Activated B cell treated with CpG ODN at 0.5 μM for 24 hours (primary cell): Measurements from ENCODE around the gene GDF9. TPM values are rescaled to one million over a fixed set of nuclear protein-coding genes. Genes with fewer than 3 reads are reported as not detected.
A peak's percentile ranks its signal among the peaks of the same experiment; 100 is the strongest.

ENCODE experiments used
- ATAC-seq: fragments of 200-7000 bp; cut with Tn5 transposase; one replicate; pipeline ENCODE4 v1.10.0; 2021; ENCODE audit warnings: low read depth, mild to moderate bottlenecking, moderate library complexity
- CTCF ChIA-PET: fragments of 350-600 bp; sonication (Branson Sonifier 250); formaldehyde crosslinking; loops from one replicate; lab custom pipeline; 2021; ENCODE audit warnings: antibody characterized with exemption; lab: Charles Lee
- POLR2A ChIA-PET: fragments of 350-600 bp; sonication (Branson Sonifier 250); formaldehyde crosslinking; loops from one replicate; lab custom pipeline; 2021; ENCODE audit warnings: antibody characterized with exemption; lab: Charles Lee
- DNase-seq: peaks from one replicate; pipeline ENCODE4 v3.0.0; 2022
- H3K27ac Mint-ChIP-seq: one replicate; pipeline ENCODE4 v1.8.0; 2020; ENCODE audit warnings: mixed read lengths
- H3K27me3 Mint-ChIP-seq: one replicate; pipeline ENCODE4 v1.8.0; 2021; ENCODE audit warnings: mixed read lengths
- H3K36me3 Mint-ChIP-seq: one replicate; pipeline ENCODE4 v1.8.0; 2021; ENCODE audit warnings: low read depth, mixed read lengths
- H3K4me1 Mint-ChIP-seq: one replicate; pipeline ENCODE4 v1.8.0; 2021; ENCODE audit warnings: mixed read lengths
- H3K4me3 Mint-ChIP-seq: one replicate; pipeline ENCODE4 v1.8.0; 2020; ENCODE audit warnings: mild to moderate bottlenecking, mixed read lengths
- H3K9me3 Mint-ChIP-seq: one replicate; pipeline ENCODE4 v1.8.0; 2020; ENCODE audit warnings: mixed read lengths
- intact Hi-C: fragments of 100-400 bp; cut with micrococcal nuclease; formaldehyde crosslinking; loops from one replicate; pipeline ENCODE4 v1.15.1; 2024
- total RNA-seq: library from RNA; stranded (reverse); gene quantifications from 2 replicates; pipeline ENCODE4 v1.2.3, GENCODE V29; 2022
- TF ChIP-seq, protein P1 (sequence below): fragments of 200-600 bp; IDR thresholded peaks from one replicate; pipeline ENCODE4 v1.8.0; 2022; ENCODE audit warnings: antibody characterized with exemption, mild to moderate bottlenecking

Gene GDF9
- total RNA-seq, 1 donor from 2014 or later, result 0.29 TPM

DNA sequence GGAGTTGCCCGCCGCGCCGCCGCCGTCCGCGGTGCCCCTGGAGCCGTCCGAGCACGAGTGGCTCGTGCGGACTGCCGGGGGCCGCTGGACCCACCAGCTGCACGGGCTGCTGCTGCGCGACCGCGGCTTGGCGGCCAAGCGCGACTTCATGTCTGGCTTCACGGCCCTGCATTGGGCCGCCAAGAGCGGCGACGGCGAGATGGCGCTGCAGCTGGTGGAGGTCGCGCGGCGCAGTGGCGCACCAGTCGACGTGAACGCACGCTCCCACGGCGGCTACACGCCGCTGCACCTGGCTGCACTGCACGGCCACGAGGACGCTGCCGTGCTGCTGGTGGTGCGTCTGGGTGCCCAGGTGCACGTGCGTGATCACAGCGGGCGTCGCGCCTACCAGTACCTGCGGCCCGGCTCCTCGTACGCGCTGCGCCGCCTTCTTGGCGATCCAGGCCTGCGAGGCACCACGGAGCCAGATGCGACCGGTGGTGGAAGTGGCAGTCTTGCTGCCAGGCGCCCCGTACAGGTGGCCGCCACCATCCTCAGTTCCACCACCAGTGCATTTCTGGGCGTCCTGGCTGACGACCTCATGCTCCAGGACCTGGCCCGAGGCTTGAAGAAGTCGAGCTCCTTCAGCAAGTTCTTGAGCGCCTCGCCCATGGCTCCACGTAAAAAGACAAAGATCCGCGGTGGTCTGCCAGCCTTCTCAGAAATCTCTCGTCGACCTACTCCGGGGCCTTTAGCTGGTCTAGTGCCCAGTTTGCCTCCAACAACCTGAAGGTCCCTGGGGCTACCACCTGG, 51.6 kb downstream of the GDF9 start:
- intact Hi-C loops, result loop anchor here (5.0 kb wide), 2 partner anchors 37 to 157 kb away; partner anchors contain the start of genes IL13 and SEPTIN8
- H3K4me3 Mint-ChIP-seq, result peak overlapping the region; percentile 46
- H3K36me3 Mint-ChIP-seq, result no peaks in the 10 kb centered on the region
- ATAC-seq (no peak), DNase-seq (no peak)
- H3K9me3 Mint-ChIP-seq, result no peaks in the 10 kb centered on the region
- H3K27me3 Mint-ChIP-seq, result peaks cover 32% of the 10 kb centered on the region
- H3K27ac Mint-ChIP-seq, result no peak overlapping the region
- CTCF ChIA-PET, result no interaction called here
- TF ChIP-seq, protein P1, sequence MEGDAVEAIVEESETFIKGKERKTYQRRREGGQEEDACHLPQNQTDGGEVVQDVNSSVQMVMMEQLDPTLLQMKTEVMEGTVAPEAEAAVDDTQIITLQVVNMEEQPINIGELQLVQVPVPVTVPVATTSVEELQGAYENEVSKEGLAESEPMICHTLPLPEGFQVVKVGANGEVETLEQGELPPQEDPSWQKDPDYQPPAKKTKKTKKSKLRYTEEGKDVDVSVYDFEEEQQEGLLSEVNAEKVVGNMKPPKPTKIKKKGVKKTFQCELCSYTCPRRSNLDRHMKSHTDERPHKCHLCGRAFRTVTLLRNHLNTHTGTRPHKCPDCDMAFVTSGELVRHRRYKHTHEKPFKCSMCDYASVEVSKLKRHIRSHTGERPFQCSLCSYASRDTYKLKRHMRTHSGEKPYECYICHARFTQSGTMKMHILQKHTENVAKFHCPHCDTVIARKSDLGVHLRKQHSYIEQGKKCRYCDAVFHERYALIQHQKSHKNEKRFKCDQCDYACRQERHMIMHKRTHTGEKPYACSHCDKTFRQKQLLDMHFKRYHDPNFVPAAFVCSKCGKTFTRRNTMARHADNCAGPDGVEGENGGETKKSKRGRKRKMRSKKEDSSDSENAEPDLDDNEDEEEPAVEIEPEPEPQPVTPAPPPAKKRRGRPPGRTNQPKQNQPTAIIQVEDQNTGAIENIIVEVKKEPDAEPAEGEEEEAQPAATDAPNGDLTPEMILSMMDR, result no peak
- H3K4me1 Mint-ChIP-seq, result peaks cover 15% of the 10 kb centered on the region
- POLR2A ChIA-PET, result no interaction called here

DNA sequence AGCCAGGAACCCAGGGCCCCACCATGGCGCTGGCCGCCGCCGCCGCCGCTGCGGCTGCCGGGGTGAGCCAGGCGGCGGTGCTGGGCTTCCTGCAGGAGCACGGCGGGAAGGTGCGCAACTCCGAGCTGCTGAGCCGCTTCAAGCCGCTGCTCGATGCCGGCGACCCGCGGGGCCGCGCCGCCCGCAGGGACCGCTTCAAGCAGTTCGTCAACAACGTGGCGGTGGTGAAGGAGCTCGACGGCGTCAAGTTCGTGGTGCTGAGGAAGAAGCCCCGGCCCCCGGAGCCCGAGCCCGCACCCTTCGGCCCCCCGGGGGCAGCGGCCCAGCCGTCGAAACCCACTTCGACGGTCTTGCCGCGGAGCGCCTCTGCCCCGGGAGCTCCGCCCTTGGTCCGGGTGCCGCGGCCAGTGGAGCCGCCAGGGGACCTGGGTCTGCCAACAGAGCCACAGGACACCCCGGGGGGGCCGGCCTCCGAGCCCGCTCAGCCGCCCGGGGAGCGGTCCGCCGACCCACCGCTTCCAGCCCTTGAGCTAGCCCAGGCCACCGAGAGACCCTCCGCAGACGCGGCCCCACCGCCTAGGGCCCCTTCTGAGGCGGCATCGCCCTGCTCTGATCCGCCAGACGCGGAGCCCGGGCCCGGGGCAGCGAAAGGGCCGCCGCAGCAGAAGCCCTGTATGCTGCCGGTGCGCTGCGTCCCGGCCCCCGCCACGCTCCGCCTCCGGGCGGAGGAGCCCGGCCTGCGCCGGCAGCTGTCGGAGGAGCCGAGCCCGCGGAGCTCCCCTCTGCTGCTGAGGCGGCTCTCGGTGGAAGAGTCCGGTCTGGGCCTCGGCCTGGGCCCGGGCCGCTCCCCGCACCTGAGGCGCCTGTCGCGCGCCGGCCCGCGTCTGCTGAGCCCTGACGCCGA, 52.4 kb downstream of the GDF9 start:
- Mint-ChIP-seq H3K36me3 (no peaks in the 10 kb centered on the region), H3K4me3 (no peak overlapping the region), H3K9me3 (no peaks in the 10 kb centered on the region), H3K27ac (no peak overlapping the region), H3K27me3 (peaks cover 32% of the 10 kb centered on the region), H3K4me1 (peaks cover 10% of the 10 kb centered on the region)
- ChIA-PET CTCF (no interaction called here), POLR2A (interaction anchor here (0.6 kb wide), 1 partner anchor 283 kb away, joined by 3 read pairs; no protein-coding TSS in a partner anchor)
- TF ChIP-seq, protein P1, result no peak
- intact Hi-C loops, result loop anchor here (2.0 to 5.0 kb wide), 2 partner anchors 17 to 37 kb away; partner anchors contain the start of genes SEPTIN8 and SHROOM1
- ATAC-seq (peak; percentile 63), DNase-seq (peak; percentile 47)

DNA sequence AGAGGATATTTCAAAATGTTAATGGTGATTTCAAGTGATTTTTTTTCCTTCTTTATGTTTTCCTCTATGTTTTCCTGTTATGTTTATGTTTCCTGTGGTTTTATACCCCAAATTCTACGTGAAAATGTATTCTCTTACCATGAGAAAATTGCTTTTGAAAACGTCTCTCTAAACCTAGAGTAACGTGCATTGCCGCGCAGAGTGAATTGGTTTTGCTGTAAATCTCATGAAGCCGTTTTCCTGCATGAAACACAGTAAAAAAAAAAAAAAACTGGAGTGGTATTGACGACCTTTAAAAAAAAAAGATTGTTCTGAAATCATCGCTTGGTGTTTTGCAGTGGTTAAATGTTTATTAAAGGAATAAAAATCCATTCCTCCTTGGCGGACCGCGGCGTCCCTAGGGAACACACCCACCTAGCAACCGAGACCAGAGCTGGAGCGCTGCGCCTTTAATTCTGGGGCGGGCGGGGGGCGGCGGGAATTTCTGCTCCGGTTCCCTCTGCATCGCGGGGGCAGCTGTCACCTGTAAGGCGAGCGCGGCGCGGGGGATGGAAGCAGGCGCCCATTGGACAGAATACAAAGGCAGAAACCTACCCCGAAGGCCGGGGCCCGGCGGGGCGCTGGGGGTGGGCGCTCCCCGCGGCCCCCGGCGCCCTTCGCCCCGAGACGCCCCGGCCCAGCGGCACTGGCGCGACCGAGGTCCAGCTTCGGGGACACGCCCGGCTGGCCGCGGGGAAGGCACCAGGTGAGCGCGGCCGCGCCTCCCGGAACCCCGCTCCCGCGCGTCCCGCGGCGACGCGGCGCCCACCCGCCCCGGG, 53.3 kb downstream of the GDF9 start, which contains the start of gene SOWAHA:
TSS of gene SOWAHA (plus strand) at position 522 of the 818 bp plus-strand sequence. CDS start 320 bp downstream, outside the sequence.
- intact Hi-C loops, result loop anchor here (2.0 to 5.0 kb wide), 2 partner anchors 18 to 36 kb away; partner anchors contain the start of genes SEPTIN8 and SHROOM1
- Mint-ChIP-seq H3K4me3 (peak within 1 kb of the TSS; percentile 74), H3K36me3 (no peaks in the 10 kb centered on the region), H3K9me3 (no peaks in the 10 kb centered on the region), H3K4me1 (peaks cover 10% of the 10 kb centered on the region), H3K27me3 (peaks cover 35% of the 10 kb centered on the region), H3K27ac (no peak within 1 kb of the TSS)
- TF ChIP-seq, protein P1, result no peak
- ATAC-seq (peak; percentile 30), DNase-seq (no peak)
- ChIA-PET CTCF (no interaction called here), POLR2A (no interaction called here)

DNA sequence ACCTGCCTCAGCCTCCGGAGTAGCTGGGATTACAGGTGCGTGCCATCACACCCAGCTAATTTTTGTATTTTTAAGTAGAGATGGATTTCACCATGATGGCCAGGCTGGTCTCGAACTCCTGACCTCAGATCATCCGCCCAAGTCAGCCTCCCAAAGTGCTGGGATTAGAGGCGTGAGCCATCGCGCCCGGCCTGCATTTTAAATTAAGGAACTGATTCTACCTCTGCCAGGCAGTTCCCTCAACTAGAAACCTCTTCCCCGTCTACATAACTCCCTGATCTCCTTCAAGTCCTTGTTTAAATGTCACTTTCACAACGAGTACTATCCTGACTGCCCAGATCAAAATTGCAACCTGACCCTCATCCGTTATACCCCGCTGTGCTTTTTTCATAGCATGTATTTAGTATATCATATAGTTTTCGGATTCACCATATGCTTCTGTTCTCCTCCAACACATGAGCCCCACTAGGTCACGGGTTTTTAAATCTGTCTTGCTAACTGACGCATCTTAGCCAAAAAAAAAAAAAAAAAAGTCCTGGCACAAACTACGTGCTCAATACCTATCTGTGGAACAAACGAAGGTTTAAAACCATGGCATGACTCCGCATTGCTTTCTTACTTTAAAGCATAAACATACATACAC, 54.0 kb downstream of the GDF9 start:
- CTCF ChIA-PET, result interaction anchor here (1.6 kb wide), 1 partner anchor 8 kb away, joined by 6 read pairs; no protein-coding TSS in a partner anchor
- TF ChIP-seq, protein P1, result no peak
- DNase-seq (no peak), ATAC-seq (no peak)
- POLR2A ChIA-PET, result no interaction called here
- peaks cover 39% of the 10 kb centered on the region for H3K27me3 Mint-ChIP-seq
- peaks cover 10% of the 10 kb centered on the region for H3K4me1 Mint-ChIP-seq
- intact Hi-C loops, result loop anchor here (2.0 to 5.0 kb wide), 2 partner anchors 19 to 35 kb away; partner anchors contain the start of genes SEPTIN8 and SHROOM1
- no peaks in the 10 kb centered on the region for H3K9me3 Mint-ChIP-seq
- H3K4me3 Mint-ChIP-seq, result peak overlapping the region; percentile 74
- no peak overlapping the region for H3K27ac Mint-ChIP-seq
- no peaks in the 10 kb centered on the region for H3K36me3 Mint-ChIP-seq

Other genes with a start within 250 kb of the GDF9 start
- gene IL13, start 208.3 kb downstream of the GDF9 start, total RNA-seq, result 0.27 and 0.75 TPM in 2 replicates
- gene IL4, start 192.5 kb downstream of the GDF9 start, total RNA-seq, result not detected in 2 replicates
- 9.2 and 9.8 TPM in 2 replicates for gene KIF3A, start 128.9 kb downstream of the GDF9 start, total RNA-seq
- gene CCNI2, start 119.0 kb downstream of the GDF9 start, total RNA-seq, result 0.44 and 1.5 TPM in 2 replicates
- gene SEPTIN8, start 89.2 kb downstream of the GDF9 start, total RNA-seq, result 6.5 and 7.3 TPM in 2 replicates
- not detected in 2 replicates for gene SOWAHA, start 53.2 kb downstream of the GDF9 start, total RNA-seq
- gene SHROOM1, start 35.8 kb downstream of the GDF9 start, total RNA-seq, result 1.5 and 2.4 TPM in 2 replicates
- gene UQCRQ, start 173 bp upstream of the GDF9 start, total RNA-seq, result 197 and 218 TPM in 2 replicates
- gene LEAP2, start 7.2 kb upstream of the GDF9 start, total RNA-seq, result 2.5 and 3.3 TPM in 2 replicates
- 42.7 and 51.8 TPM in 2 replicates for gene AFF4, start 97.2 kb upstream of the GDF9 start, total RNA-seq
- 31.4 and 32.6 TPM in 2 replicates for gene ZCCHC10, start 160.1 kb upstream of the GDF9 start, total RNA-seq
- 152 and 162 TPM in 2 replicates for gene HSPA4, start 185.5 kb upstream of the GDF9 start, total RNA-seq